Left hindlimb (tissue), 1 donor: ENCODE results near the gene AHDC1.
"Not testable (repeated sequence)": the region's sequence is repeated elsewhere in the genome, so short reads cannot be mapped to it uniquely, and the experiment has no call there.

ENCODE experiments used
- DNase-seq: peaks from one replicate; pipeline ENCODE4 v3.0.0-alpha.2; 2018

AHDC1 gene

GRCh38 chr1:27633640-27634176 lies 29.8 kb upstream of the AHDC1 start:
- no peak for DNase-seq

GRCh38 chr1:27633298-27633610 lies 29.3 kb upstream of the AHDC1 start:
- no peak for DNase-seq

- DNase-seq, result no peak
Measured at GRCh38 chr1:27632387-27633297, 28.7 kb upstream of the AHDC1 start.

- no peak for DNase-seq
Measured at GRCh38 chr1:27630859-27631491, 27.0 kb upstream of the AHDC1 start.

GRCh38 chr1:27628712-27629111 lies 24.8 kb upstream of the AHDC1 start:
- no peak for DNase-seq

GRCh38 chr1:27627733-27628132 lies 23.8 kb upstream of the AHDC1 start:
- not testable (repeated sequence) for DNase-seq

- no peak for DNase-seq
Measured at GRCh38 chr1:27627061-27627460, 23.1 kb upstream of the AHDC1 start.

GRCh38 chr1:27626031-27626935 lies 22.3 kb upstream of the AHDC1 start:
- DNase-seq, result no peak

GRCh38 chr1:27624467-27625178 lies 20.7 kb upstream of the AHDC1 start:
- no peak for DNase-seq

GRCh38 chr1:27623327-27624212 lies 19.6 kb upstream of the AHDC1 start:
- DNase-seq, result no peak

- no peak for DNase-seq
Measured at GRCh38 chr1:27622828-27623227, 18.9 kb upstream of the AHDC1 start.

GRCh38 chr1:27621051-27621920 lies 17.3 kb upstream of the AHDC1 start:
- DNase-seq, result no peak

GRCh38 chr1:27619782-27620438 lies 16.0 kb upstream of the AHDC1 start:
- not testable (repeated sequence) for DNase-seq

GRCh38 chr1:27618341-27619082 lies 14.6 kb upstream of the AHDC1 start:
- DNase-seq, result no peak

- DNase-seq, result no peak
Measured at GRCh38 chr1:27617420-27617819, 13.5 kb upstream of the AHDC1 start.

- no peak for DNase-seq
Measured at GRCh38 chr1:27616441-27616840, 12.5 kb upstream of the AHDC1 start.

GRCh38 chr1:27615346-27616192 lies 11.6 kb upstream of the AHDC1 start:
- no peak for DNase-seq
